ENCODE measurements around the gene COX4I1.
"Not testable (repeated sequence)": the region's sequence is repeated elsewhere in the genome, so short reads cannot be mapped to it uniquely, and the experiment has no call there.

Gene COX4I1

GRCh38 chr16:85805442-85806045 lies 6.0 kb downstream of the COX4I1 start:
- DNase-seq: no peak

GRCh38 chr16:85806539-85806938 lies 7.0 kb downstream of the COX4I1 start:
- no peak for DNase-seq

DNA sequence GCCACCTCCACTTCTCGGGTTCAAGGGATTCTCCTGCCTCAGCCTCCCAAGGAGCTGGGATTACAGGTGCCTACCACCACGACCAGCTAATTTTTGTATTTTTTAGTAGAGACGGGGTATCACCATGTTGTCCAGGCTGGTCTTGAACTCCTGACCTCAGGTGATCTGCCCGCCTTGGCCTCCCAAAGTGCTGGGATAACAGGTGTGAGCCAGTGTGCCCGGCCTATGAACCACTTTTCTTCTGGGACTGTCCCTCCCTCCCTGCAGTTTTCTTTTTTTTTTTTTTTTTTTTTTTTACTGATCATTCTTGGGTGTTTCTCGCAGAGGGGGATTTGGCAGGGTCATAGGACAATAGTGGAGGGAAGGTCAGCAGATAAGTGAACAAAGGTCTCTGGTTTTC lies 7.8 kb downstream of the COX4I1 start:
- DNase-seq: not testable (repeated sequence)

DNA sequence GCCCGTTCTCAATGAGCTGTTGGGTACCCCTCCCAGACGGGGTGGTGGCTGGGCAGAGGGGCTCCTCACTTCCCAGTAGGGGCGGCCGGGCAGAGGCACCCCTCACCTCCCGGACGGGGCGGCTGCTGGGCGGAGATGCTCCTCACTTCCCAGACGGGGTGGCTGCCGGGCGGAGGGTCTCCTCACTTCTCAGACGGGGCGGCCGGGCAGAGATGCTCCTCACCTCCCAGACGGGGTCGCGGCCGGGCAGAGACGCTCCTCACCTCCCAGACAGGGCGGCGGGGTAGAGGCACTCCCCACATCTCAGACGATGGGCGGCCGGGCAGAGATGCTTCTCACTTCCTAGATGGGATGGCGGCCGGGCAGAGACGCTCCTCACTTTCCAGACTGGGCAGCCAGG lies 8.6 kb downstream of the COX4I1 start:
- DNase-seq: not testable (repeated sequence)

DNA sequence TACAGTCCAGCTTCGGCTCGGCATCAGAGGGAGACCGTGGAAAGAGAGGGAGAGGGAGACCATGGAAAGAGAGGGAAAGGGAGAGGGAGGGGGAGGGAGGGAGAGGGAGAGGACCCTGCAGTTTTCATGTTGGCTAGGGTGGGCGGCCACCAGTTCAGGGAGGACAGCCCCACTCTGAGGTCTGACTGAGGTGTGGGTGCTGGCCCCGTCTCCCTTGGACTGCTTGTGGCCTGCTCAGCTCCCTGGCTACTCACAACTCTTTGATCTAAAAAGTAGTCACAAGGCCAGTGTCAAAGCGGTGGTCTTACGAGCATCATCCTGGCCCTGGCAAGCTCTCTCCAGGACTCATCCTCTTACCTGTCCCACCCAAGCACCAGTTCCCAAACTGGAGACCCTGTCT lies 9.4 kb downstream of the COX4I1 start:
- DNase-seq: no peak

GRCh38 chr16:85809645-85810044 lies 10.2 kb downstream of the COX4I1 start:
- no peak for DNase-seq

- DNase-seq: no peak
These were observed 10.7 kb downstream of the COX4I1 start for GRCh38 chr16:85810097-85810741.

- no peak for DNase-seq
These were observed 11.2 kb downstream of the COX4I1 start for GRCh38 chr16:85810742-85811115.

GRCh38 chr16:85812031-85812807 lies 12.7 kb downstream of the COX4I1 start:
- no peak for DNase-seq

DNA sequence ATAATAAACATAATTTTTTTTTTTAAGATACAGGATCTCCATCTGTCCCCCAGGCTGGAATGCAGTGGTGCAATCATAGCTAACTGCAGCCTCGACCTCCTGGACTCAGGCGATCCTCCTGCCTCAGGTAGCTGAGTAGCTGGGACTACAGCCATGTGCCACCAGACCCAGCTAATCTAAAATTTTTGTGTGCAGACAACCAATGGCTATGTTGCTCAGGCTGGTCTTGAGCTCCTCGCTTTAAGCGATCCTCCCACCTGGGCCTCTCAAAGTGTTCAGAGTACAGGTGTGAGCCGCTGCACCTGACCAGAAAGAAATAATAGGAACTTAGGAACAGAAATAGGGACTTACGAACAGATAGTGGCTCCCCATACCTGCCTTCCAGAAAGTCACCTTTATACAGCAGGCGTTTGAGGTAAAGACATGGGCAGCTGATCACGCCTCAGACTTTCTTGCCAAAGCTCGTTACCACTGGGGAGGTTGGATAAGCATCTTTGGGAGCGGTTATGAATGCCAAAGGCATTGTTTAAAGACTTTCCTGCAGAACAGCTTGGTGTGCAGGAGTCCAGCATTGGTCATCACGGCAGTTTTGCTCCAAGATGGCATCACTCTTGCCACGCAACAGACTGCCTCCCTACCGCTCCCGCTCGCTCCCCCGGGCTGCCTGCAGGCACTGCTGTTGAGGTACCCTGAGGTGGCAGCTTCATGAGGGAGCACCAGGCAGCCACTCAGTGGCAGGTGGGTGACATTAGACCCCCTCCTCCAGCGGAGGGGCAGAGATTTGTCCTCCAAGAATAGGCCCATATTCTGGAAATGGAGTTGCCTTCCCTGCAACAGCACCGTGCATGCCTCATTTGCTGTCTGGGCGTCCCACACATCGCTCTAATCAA lies 13.6 kb downstream of the COX4I1 start:
- no peak for DNase-seq

GRCh38 chr16:85816159-85816558 lies 16.7 kb downstream of the COX4I1 start:
- DNase-seq: no peak

DNA sequence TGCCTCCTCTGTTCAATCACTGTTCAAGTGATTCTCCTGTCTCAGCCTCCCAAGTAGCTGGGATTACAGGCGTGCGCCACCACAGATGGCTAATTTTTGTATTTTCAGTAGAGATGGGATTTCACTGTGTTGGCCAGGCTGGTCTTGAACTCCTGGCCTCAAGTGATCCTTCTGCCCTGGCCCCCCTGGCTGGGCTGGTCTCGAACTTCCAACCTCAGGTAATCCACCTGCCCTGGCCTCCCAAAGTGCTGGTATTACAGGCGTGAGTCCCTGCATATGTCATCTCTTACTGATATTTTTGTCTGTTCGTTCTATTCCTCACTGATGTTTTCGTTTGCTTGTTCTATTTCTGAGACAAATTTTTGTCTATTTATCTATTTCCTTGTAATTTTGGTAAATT lies 17.7 kb downstream of the COX4I1 start:
- not testable (repeated sequence) for DNase-seq

- DNase-seq: peak; percentile 67 to 78
These were observed 19.8 kb downstream of the COX4I1 start for GRCh38 chr16:85819245-85819644.

DNA sequence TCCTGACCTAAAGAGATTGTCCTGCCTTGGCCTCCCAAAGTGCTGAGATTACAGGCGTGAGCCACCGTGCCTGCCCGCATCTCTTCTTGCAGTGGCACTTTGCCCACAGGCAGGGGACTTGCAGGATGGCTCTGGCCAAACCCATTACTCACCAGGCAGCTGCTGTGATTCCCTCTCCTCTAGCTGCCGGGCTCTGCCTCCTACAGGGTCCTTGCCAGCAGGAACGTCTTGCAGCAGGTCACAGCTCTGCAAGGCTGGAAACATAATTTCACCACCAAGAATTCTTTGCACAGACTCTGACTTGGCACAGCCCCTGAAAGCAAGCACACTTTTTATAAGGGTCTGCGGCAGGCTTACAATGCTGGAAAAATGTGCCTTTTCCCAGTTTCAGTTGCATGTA lies 20.3 kb downstream of the COX4I1 start:
- no peak for DNase-seq

- no peak for DNase-seq
These were observed 21.3 kb downstream of the COX4I1 start for GRCh38 chr16:85820604-85821372.

DNA sequence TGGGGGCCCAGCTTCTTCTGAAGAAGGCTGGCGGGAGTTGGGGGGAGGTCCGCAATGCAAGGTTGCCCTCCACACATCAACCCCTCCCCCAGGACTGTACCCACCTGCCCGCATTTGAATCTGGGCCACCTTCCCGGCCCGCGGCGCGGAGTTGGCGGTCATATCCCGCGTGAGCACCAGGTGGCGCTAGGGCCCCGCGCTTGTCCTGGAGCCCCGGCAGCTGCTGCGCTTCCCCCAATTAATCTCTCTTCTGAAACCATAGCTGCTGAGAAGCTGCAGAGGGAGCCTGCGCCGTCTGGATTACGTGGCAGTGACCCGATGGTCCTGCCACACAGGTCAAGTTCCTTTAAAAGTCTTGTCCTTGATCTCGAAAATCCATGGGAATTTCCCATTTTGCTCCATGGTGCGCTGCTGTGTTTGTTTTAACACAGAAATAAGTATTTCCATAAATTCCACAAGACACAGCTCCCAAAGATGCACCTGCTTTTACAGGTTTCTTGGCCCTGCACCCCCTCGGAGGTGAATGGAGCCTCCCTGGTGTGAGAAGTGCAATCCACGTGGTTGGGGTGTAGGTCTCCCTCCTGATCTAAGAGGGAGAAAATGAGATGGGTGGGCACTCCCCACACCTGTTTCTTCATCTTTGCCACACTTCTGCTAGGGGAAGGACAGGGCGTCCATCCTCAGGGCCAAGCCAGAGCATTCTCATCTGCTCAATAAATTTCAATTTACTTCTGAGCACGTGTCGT lies 22.1 kb downstream of the COX4I1 start:
- DNase-seq: peak; percentile 69 to 73

DNA sequence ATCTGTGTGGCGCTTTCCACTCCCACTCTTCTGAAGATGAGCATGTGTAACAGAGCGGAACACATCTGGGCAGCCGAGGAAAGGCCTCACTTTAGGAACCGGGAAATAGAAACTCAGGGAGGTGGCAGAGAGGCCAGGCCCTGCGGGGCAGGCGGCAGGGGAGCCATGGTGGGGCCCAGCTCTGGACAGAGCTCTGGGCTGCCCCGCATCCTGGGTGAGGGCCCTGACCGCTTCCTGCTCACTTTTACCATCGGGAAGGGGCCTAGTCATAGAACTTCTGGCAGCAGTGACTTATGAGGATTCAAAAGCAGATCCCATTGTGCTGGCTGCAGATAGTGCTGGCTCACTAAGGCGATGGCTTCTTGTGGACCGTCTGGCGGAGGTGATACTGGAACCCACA lies 22.6 kb downstream of the COX4I1 start:
- no peak for DNase-seq

DNA sequence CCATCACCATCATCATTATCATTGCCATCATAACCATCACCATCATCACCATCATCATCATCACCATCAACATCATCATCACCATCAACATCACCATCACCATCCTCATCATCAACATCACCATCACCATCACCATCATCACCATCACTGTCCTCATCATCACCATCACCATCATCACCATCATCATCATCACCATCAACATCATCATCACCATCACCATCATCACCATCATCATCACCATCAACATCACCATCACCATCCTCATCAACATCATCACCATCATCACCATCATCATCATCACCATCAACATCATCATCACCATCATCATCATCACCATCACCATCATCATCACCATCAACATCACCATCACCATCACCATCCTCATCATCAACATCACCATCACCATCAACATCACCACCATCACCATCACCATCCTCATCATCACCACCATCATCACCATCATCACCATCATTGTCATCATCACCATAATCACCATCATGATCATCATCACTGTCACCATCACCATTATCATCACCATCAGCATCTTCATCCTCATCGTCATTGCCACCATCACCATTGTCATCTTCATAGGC lies 23.9 kb downstream of the COX4I1 start:
- DNase-seq: no peak

GRCh38 chr16:85824161-85825135 lies 25.0 kb downstream of the COX4I1 start:
- DNase-seq: no peak

DNA sequence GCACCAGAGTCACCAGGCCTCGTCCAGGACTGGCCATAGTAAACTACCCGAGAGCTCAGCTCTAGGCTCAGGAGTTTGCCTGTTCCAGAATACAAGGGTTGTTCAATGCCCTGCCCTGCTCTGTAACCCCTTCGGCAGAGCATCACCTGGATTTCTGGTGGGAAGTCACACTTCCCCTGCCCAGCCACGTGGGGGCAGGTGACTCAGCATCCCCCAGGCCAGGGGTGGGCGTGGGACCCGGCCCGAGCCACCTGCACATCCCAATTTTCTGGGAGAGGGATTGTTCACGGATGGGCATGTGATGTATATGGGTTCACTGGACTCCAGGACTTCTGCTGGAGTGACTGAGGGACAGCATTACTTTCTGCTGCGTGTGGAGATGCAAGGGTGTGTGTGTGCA lies 25.8 kb downstream of the COX4I1 start:
- no peak for DNase-seq

All from bone marrow (tissue), 2 donors.